Left lung (tissue), 10 donors: ENCODE data around the gene PPM1H. TPM values are rescaled to one million over a fixed set of nuclear protein-coding genes. Genes with fewer than 3 reads are reported as not detected.

ENCODE experiments used
- ATAC-seq: fragments of 200-7000 bp; cut with Tn5 transposase; one replicate; pipeline ENCODE4 v1.9.1; 2020; ENCODE audit warnings: moderate library complexity
- DNase-seq, 4 donors: peaks; one replicate each; pipeline ENCODE4 v3.0.0-alpha.2; 2013 to 2020
- H3K27ac ChIP-seq, 2 donors: fragments of 200-600 bp; sonication (generic) in 1 of 2; one replicate each; pipeline versions ENCODE4 v1.5.0 to v1.8.0; 2020 to 2021
- H3K27me3 ChIP-seq, 2 donors: fragments of 200-600 bp; sonication (generic) in 1 of 2; one replicate each; pipeline versions ENCODE4 v1.5.0 to v1.8.0; 2020 to 2021
- H3K36me3 ChIP-seq, 2 donors: fragments of 200-600 bp; sonication (generic) in 1 of 2; one replicate each; pipeline versions ENCODE4 v1.5.0 to v1.8.0; 2020 to 2021
- H3K4me1 ChIP-seq, 2 donors: fragments of 200-600 bp; one replicate each; pipeline ENCODE4 v1.8.0; 2021
- H3K4me3 ChIP-seq, 2 donors: fragments of 200-600 bp; sonication (generic) in 1 of 2; one replicate each; pipeline versions ENCODE4 v1.5.0 to v1.8.0; 2020 to 2021; ENCODE audit warnings: mild to moderate bottlenecking in 1 of 2
- H3K9me3 ChIP-seq, 2 donors: fragments of 200-600 bp; sonication (generic) in 1 of 2; one replicate each; pipeline versions ENCODE4 v1.5.0 to v1.8.0; 2020 to 2021
- intact Hi-C, 2 donors: fragments of 100-400 bp; cut with DNase I; formaldehyde crosslinking; loops; one replicate each; pipeline versions ENCODE4 v1.11.2 to v1.14.2; 2022
- polyA plus RNA-seq, 6 donors: library from polyadenylated mRNA; unstranded; fragments of 120-200 nt; gene quantifications; one replicate each; pipeline ENCODE4 v1.2.1, GENCODE V29; 2013; ENCODE audit not compliant: insufficient read length in 6 of 6
- total RNA-seq, 2 donors: library from RNA; stranded (reverse); fragmentation: NEBNext Ultra II Directional; extraction: Animal tissue kit (Norgen Biotek cat#: 25700); gene quantifications; one replicate each; pipeline ENCODE4 v1.2.1, GENCODE V29; 2021
- TF ChIP-seq, protein P1 (sequence below), 2 donors: fragments of 200-600 bp; sonication (generic) in 1 of 2; IDR thresholded peaks; one replicate each; pipeline versions ENCODE4 v1.5.0 to v1.8.0; 2021; ENCODE audit warnings: antibody characterized with exemption in 2 of 2
- donor health status: DM: no; HTN: yes; CAD: no.
- donor health status: DM: no; HTN: no; CAD: no.

The PPM1H gene
- total and polyA plus RNA-seq, 8 donors = 5.9 to 12.7 (median 10.6) TPM

DNA sequence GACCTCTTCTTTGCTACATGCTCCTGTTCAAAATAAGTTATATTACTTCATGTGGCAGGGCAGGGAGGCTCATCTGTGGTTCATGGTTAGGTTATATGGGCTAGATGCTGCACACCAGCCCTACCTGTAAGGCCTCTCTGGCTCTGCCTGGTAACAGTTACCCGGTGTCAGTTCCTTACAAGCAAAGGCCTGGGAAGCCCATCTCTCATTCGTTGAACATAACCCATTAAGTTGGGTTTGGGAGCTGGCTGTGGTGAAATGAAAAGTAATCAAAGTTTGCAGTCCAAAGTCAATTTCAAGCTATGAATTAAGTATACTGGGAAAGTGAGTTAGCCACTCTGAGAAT is 183.2 kb downstream of the PPM1H start:
- Histone ChIP-seq H3K4me3 (no peak overlapping the region), H3K4me1 (peaks cover 0 to 4% of the 10 kb centered on the region in 2 donors), H3K36me3 (no peaks in the 10 kb centered on the region), H3K27ac (no peak overlapping the region), H3K27me3 (no peaks in the 10 kb centered on the region), H3K9me3 (no peaks in the 10 kb centered on the region)
- ATAC-seq (no peak), DNase-seq (no peak)
- TF ChIP-seq, protein P1, sequence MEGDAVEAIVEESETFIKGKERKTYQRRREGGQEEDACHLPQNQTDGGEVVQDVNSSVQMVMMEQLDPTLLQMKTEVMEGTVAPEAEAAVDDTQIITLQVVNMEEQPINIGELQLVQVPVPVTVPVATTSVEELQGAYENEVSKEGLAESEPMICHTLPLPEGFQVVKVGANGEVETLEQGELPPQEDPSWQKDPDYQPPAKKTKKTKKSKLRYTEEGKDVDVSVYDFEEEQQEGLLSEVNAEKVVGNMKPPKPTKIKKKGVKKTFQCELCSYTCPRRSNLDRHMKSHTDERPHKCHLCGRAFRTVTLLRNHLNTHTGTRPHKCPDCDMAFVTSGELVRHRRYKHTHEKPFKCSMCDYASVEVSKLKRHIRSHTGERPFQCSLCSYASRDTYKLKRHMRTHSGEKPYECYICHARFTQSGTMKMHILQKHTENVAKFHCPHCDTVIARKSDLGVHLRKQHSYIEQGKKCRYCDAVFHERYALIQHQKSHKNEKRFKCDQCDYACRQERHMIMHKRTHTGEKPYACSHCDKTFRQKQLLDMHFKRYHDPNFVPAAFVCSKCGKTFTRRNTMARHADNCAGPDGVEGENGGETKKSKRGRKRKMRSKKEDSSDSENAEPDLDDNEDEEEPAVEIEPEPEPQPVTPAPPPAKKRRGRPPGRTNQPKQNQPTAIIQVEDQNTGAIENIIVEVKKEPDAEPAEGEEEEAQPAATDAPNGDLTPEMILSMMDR (IDR thresholded peaks at IDR 0.05) = no peak
- intact Hi-C loops = no loop called here

DNA sequence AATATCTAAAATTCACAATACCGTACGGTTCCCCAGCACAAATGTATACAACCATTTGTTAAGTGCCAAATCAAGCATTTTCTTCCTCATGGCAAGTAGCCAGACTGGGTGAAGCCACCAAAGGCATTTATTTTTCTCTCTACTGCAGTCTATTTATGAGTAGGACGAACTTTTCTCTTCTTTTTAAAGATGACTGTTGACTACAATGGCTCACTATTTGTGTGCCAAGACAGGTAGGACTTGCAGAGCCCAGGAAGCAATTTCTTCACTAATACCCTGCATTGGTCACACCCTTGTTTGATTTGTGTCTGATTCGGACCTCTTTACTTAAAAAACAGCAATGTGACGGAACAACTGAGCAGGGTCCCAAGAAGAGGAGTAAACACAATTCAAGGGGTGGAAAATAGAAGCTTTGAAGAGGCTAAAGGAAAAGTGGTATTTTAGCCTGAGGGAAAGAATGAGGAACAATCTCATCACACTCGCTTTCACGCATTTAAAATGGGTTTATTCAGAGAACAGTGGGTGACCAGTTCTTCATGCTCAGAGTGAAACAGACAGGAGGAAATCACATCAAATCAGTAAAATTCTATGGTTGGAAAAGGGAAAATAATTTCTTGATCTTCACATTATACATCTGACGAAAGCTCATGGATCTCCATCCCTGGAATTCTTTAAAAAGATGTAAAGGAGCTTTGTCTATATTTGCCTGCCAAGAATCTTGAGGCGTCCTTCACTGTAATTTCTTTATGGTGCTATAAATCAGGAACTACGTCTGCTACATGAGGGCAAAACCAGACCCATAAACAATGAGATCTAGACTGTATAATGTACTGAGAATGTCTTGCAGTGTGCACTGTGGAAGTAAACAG is 183.8 kb downstream of the PPM1H start:
- Histone ChIP-seq H3K4me3 (no peak overlapping the region), H3K27ac (no peak overlapping the region), H3K36me3 (no peaks in the 10 kb centered on the region), H3K4me1 (peaks cover 0 to 4% of the 10 kb centered on the region in 2 donors), H3K9me3 (no peaks in the 10 kb centered on the region), H3K27me3 (no peaks in the 10 kb centered on the region)
- TF ChIP-seq, protein P1 (IDR thresholded peaks at IDR 0.05) = no peak
- intact Hi-C loops = no loop called here
- DNase-seq (no peak), ATAC-seq (peak; percentile 50)

DNA sequence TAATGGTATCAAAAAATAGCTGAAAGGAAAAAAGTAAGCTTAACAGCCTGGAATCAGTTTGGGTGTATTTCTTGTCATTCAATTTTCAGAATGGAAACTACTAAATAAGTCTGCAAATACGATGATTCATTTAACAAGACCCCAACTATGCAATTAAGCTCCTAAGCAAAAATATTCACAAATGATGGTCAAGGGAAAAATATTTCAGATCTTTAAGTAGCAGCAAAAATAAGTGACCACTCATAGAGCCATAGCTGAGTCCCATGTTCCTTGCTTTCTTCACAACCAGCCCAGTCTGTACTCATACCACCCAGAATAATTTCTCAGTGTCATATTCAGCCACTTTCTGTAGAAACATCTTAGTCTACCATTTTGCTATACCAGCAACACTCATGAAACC is 185.4 kb downstream of the PPM1H start:
- Histone ChIP-seq H3K27me3 (no peaks in the 10 kb centered on the region), H3K4me3 (no peak overlapping the region), H3K9me3 (no peaks in the 10 kb centered on the region), H3K4me1 (peaks cover 0 to 14% of the 10 kb centered on the region in 2 donors), H3K36me3 (no peaks in the 10 kb centered on the region), H3K27ac (no peak overlapping the region)
- intact Hi-C loops = no loop called here
- no peak for DNase-seq
- TF ChIP-seq, protein P1 (IDR thresholded peaks at IDR 0.05) = no peak
- ATAC-seq = no peak

DNA sequence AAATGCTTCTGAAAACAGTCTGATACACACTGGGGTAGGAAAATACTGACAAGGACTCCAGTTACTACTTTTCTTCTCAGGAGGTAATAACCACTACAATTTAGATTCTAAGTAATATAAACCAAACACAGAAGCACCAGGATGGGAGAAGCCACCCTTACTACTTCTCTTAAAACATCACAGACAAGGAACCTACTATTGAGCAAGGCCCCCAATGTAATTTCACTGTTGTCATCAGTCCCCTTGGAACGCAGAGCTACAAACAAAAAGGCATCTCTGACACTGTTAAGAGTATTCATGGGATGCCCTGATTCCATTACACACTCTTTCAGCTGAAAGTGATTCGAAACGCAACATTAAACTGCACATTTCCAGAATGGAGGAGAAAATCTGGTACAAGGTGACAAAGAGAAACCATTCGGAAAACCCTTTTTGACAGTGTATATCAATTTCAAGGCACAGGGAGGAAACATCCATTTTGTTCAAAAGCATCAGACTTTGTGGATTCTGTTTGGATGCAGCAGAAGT is 185.9 kb downstream of the PPM1H start:
- no peaks in the 10 kb centered on the region for H3K9me3 ChIP-seq
- DNase-seq (no peak), ATAC-seq (no peak)
- TF ChIP-seq, protein P1 (IDR thresholded peaks at IDR 0.05) = no peak
- no peaks in the 10 kb centered on the region for H3K27me3 ChIP-seq
- H3K27ac ChIP-seq = no peak overlapping the region
- intact Hi-C loops = no loop called here
- no peak overlapping the region for H3K4me3 ChIP-seq
- no peaks in the 10 kb centered on the region for H3K36me3 ChIP-seq
- peaks cover 0 to 16% of the 10 kb centered on the region in 2 donors for H3K4me1 ChIP-seq

DNA sequence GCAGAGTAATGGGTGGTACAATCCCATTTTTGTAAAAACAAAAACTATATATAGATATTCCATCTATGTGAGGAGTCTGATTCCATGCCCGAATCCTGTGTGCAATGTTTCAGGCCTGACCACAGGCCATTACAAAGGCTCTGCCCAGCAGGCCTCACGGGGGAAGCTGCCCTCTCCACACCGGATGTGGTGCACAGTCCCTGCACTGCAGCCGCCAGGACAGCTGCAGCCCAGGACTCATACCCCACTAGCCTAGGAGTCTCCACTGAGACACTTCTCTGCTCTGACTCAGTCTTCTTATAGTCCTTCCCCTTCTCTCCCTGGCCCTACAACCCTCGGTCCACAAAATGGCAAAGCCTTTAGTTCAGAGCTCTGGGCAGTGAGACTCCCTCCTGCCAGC is 190.4 kb downstream of the PPM1H start:
- Histone ChIP-seq H3K4me3 (no peak overlapping the region), H3K4me1 (peaks cover 0 to 16% of the 10 kb centered on the region in 2 donors), H3K36me3 (no peaks in the 10 kb centered on the region), H3K9me3 (no peaks in the 10 kb centered on the region), H3K27me3 (no peaks in the 10 kb centered on the region), H3K27ac (peak overlapping the region in 1 of 2 donors; percentile 72)
- ATAC-seq (peak; percentile 80), DNase-seq (peak in 2 of 4 donors; percentile 60 to 86)
- intact Hi-C loops = no loop called here
- TF ChIP-seq, protein P1 (IDR thresholded peaks at IDR 0.05) = no peak
